GM21723 (cell line): ENCODE results near the gene WTAP.
"Not testable (repeated sequence)": the region's sequence is repeated elsewhere in the genome, so short reads cannot be mapped to it uniquely, and the experiment has no call there.

Experiments
- ATAC-seq: cut with Tn5 transposase; IDR thresholded peaks from one replicate; pipeline ENCODE4 v1.9.1; 2021; ENCODE audit warnings: mild to moderate bottlenecking, moderate library complexity; ENCODE audit not compliant: unreplicated experiment

The WTAP gene

GRCh38 chr6:159726255-159726917 is 920 bp upstream of the WTAP start:
- ATAC-seq = peak; percentile 22

GRCh38 chr6:159727717-159728445 is 575 bp downstream of the WTAP start:
- ATAC-seq = peak; percentile 38

- ATAC-seq = no peak
These were observed 1.2 kb downstream of the WTAP start for GRCh38 chr6:159728531-159728964.

- peak; percentile 16 for ATAC-seq
These were observed 2.5 kb downstream of the WTAP start for GRCh38 chr6:159729598-159730331.

- no peak for ATAC-seq
These were observed 3.0 kb downstream of the WTAP start for GRCh38 chr6:159730332-159730676.

GRCh38 chr6:159732550-159732949 is 5.2 kb downstream of the WTAP start:
- not testable (repeated sequence) for ATAC-seq

GRCh38 chr6:159733395-159733794 is 6.1 kb downstream of the WTAP start:
- ATAC-seq = not testable (repeated sequence)

GRCh38 chr6:159736908-159737307 is 9.6 kb downstream of the WTAP start:
- no peak for ATAC-seq

- ATAC-seq = no peak
These were observed 12.0 kb downstream of the WTAP start for GRCh38 chr6:159739341-159739740.

- no peak for ATAC-seq
These were observed 14.9 kb downstream of the WTAP start for GRCh38 chr6:159742165-159742564.

- ATAC-seq = no peak
These were observed 17.8 kb downstream of the WTAP start for GRCh38 chr6:159745081-159745480.

- ATAC-seq = no peak
These were observed 19.5 kb downstream of the WTAP start for GRCh38 chr6:159746759-159747158.

GRCh38 chr6:159748127-159748526 is 20.8 kb downstream of the WTAP start:
- not testable (repeated sequence) for ATAC-seq

GRCh38 chr6:159751448-159751847 is 24.1 kb downstream of the WTAP start:
- no peak for ATAC-seq

GRCh38 chr6:159753081-159753872 is 26.0 kb downstream of the WTAP start:
- ATAC-seq = no peak

- no peak for ATAC-seq
These were observed 27.1 kb downstream of the WTAP start for GRCh38 chr6:159754401-159754800.

GRCh38 chr6:159754959-159755914 is 27.9 kb downstream of the WTAP start:
- no peak for ATAC-seq

GRCh38 chr6:159756508-159756907 is 29.2 kb downstream of the WTAP start:
- ATAC-seq = no peak

GRCh38 chr6:159758031-159759001 is 31.0 kb downstream of the WTAP start:
- no peak for ATAC-seq
